Colon (tissue), 2 donors: Measurements from ENCODE around the gene BRMS1.
"Not testable (repeated sequence)": the region's sequence is repeated elsewhere in the genome, so short reads cannot be mapped to it uniquely, and the experiment has no call there.

Source experiments
- FAIRE-seq: peaks from 2 replicates; lab custom pipeline; 2012; peaks lifted over from hg19 to GRCh38; lab: Jason Lieb, UNC
- donor health status: control.
- donor health status: control.

BRMS1 gene

DNA sequence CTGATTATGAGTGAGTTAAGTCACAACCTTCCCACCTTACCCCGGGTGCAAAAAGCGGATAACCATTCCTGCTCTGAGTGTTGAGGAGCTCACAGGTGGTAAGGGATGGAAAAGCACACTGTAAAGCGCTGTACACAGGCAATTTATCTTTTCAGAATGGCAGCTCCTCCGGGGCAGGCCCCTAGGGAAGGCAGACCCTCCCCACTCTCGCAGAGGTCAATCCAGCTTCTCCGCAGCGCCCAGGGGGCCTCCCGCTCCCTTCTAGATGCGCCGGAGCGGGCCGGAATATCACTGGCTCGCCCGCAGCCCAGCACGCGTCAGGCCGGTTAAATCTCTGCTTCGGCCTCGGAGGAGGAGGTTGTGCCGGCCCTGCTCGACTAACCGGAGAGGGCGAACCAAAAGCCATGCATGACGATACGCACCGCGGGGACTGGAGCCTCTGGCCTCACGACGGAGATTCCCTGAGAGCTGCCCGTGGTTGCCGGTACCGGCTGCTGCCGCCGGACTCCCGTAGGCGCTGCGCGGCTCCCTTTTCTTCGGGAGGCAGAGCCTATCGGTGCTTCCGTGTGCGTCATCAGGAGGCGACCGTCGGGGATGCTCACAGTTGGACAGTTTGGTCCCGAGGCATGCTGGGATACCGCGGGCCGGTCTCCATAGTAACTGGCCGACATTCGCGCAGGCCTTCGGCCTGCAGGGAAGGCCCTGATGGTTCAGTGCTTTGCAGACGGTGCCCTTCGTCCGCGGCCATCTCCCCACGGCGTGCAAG is at the start of gene BRMS1:
Gene BRMS1 (minus strand): TSS at position 555 of the 766 bp plus-strand sequence. CDS start 2,870 bp downstream, outside the sequence.
- no peak for FAIRE-seq

- FAIRE-seq, result no peak
Observed at GRCh38 chr11:66393954-66394353, 49.0 kb upstream of the BRMS1 start.

- no peak for FAIRE-seq
Observed at GRCh38 chr11:66391322-66391721, 46.4 kb upstream of the BRMS1 start.

DNA sequence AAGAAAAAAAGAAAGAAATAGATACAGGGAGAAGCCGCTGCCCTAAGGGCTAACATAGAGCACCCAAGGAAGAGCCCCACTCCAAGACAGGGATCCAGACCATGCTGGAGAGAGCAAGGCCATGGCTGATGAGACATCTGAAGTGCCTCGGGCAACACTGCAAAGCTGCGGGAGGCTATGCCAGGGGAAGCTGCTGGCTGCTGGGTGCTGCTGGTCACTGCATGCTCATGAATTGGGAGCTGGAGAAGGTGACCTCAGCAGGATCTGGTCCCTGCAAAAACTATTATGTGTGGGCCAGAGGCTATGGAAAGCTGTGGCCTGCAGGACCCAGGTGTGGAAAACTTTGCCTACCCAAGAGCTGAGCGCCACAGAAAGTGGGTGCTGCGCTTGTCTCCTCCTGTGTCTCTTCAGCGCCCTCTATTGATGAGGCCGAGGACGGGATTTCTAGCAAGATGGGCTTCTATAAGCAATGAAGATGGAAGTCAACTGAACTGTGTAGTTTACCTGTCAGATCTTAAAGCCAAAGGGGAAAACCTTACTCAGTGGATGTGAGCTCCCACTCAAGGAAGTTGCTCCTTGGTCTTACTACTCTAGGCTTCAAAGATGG is 44.0 kb upstream of the BRMS1 start:
- FAIRE-seq, result no peak

DNA sequence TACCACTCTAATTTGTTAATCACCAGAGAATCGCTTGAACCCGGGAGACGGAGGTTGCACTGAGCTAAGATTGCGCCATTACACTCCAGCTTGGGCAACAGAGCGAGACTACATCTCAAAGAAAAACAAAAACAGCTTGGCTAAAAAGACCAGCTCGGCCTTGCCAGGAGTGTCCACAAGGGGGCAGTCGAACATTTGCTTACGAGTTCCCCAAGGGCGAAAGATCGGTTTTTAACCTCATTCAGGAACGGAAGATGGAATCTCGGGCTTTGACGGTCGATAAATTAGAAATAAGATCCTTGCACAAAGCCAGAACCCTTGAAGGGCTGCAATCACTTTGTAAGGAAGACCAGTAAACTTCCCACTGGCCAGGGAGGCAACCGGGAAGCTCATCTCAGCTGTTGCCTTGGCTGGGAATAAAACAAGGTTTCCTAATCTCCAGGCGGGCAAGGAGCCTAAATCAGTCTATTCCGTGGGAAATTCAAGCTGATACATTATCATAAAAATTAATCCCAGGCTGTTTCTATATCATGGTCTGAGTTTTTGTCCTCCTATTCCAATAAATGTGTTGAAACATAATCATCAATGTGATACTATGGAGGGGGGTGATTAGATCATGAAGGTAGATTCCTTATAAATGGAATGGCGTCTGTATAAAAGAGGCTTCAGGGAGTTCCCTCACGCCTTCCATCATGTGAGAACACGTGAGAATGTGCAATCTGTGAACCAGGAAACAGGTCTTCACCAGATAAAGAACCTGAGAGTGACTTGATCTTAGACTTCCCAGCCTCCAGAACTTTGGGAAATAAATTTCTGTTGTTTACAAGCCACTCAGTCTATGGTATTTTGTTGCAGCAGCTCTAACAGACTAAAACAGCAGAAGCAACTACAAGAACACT is 41.5 kb upstream of the BRMS1 start:
- no peak for FAIRE-seq

DNA sequence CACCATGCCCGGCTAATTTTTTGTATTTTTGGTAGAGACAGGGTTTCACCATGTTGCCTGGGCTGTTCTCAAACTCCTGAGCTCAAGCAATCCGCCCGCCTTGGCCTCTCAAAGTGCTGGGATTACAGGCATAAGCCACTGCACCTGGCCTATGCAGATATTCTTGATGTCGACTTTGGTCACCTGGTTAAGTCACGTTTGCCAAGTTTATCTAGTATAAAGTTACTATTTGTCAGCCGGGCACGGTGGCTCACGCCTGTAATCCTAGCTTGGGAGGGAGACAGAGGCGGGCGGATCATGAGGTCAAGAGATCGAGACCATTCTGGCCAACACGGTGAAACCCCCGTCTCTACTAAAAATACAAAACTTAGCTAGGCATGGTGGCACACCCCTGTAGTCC is 39.4 kb upstream of the BRMS1 start:
- FAIRE-seq, result not testable (repeated sequence)

DNA sequence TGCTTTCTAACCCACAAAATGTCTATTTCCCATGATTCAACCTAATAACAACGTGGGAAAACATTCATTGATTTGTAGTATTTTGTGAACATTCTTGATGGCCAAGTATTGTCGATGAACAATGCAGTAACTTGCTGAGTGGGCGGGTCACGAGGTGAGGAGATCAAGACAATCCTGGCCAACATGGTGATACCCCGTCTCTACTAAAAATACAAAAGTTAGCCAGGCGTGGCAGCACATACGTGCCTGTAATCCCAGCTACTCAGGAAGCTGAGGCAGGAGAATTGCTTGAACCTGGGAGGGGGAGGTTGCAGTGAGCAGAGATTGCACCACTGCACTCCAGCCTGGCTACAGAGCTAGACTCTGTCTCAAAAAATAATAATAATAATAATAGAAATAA is 35.4 kb upstream of the BRMS1 start:
- FAIRE-seq, result not testable (repeated sequence)

GRCh38 chr11:66373690-66374287 is 28.9 kb upstream of the BRMS1 start:
- not testable (repeated sequence) for FAIRE-seq

DNA sequence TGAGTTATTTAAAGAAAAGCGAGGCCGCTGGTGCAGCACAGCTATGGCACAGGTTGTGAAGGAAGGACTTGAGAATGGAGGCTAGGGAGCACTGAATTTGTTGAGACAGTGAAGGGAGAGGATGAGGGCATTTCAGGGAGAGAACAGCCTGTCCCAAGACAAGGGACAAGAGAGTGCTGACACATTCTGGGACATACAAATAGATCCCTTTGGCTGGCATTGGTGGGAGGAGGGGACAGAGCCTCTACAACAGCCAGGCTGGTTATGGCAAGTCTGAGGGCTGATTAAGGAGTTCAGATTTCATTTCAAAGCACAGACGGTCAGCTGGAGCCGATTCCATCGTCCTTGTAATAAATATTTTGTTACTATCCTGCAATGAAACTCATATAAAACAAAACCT is 28.4 kb upstream of the BRMS1 start:
- FAIRE-seq, result no peak

DNA sequence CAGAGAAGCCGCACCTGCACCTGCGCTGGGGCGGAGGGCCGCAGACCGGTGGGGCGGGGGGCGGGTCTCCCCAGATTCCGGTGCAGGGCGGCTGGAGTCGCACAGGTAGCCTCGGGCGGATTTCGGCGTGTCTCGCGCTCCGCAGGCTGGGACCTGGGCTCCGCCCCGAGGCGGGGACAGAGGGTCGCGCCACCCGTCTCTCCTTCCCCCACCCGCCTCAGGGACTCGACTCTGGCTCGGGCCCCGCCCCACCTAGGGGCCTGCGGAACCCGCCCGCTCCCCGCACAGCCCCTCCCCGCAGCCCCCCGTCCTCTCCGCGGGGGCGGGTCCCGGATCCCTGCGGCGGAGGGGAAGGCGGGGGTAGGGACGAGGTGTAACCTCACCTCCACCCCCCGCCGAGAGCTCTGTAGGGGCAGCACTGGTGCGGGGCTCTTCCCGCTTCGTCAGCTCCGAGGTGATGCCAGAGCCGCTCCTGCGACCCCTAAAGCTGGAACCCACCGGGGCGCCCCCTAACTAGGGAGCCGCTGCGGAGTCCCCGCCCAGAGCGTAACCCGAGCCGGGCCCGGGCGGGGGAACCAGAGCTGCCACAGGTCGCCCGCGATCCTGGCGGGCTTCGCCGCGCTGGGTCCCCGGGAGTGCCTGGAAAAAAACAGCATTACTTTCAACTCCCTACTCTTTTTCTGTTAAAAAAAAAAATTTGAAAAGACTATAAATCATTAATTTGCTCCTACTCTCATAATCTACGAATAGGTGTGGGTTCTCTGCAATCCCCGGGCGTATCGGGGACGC is 26.9 kb upstream of the BRMS1 start, which contains the start of gene SLC29A2:
Gene SLC29A2 (minus strand): TSS at position 134 of the 789 bp plus-strand sequence. CDS start 169 bp downstream, outside the sequence.
- FAIRE-seq, result no peak

GRCh38 chr11:66369073-66369894 is 24.4 kb upstream of the BRMS1 start:
- FAIRE-seq, result no peak

- FAIRE-seq, result no peak
Observed at GRCh38 chr11:66368484-66368883, 23.6 kb upstream of the BRMS1 start.

GRCh38 chr11:66367561-66368312 is 22.8 kb upstream of the BRMS1 start:
- no peak for FAIRE-seq

DNA sequence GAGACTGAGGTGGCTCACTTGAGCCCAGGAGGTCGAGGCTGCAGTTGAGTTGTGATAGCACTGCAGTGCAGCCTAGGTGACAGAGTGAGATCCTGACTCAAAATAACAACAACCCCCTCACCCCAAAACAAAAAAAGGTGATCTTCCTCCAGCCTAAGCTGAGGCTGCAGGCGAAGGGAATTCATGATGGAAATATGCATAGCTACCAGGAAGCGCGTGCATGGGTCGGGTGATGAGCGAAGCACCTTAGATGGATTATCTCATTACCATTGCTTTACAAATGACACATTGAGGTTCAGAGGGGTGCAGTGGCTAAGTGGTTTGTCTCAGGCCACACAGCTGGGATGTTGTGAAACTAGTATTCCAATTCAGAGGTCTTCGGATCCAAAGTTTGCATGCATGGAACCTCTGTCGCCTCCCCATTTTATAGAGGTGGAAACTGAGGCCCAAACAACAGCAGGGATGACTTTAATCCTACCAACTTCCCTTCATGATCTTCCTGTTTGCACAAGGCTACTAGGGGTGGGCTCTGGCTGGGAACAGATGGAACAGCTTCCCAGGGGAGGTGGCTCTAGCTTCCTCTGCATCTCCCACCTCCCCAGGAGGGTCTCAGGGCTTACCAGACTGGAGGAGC is 22.1 kb upstream of the BRMS1 start:
- FAIRE-seq, result no peak

DNA sequence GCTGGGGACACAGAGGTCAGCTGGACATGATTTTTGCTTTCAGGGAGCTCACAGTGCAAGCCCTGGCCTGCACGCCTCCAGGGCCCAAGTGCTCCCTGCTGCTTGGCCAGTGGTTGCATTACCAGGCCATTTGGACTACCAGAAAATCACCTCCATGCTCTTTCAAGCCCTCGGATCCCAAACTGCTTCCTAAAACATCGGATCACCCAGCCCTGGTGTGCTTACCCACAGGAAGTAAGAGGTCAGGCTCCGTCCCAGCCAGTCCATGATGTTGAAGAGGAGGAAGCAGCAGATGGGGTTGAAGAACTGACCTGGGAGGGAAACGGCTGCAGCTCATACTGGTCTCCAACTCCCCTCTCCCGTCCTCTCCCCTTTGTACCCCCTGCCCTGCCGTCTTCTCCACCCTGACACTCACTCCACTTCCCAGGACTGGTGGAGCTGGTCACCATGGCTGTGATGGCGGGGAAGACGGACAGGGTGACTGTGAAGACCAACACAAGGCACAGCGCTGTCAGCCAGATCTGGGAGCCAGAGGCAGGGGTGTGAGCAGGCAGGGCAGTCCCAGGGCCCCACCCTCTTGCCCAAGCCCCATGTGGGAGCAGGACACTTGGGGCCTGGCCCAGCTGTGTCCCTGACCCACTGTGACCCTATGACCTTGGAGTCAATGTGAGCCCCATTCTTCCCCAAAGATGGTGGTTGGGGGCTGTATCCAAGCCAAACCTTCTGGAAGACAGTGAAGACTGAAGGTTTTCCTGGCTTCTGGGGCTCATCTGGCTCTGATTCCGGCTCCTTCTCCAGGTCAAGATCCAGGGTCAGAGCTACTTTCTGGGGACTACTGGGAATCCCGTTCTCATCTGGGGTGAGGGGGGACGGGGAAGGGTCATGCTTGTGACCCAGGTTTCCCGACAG is 21.1 kb upstream of the BRMS1 start:
- no peak for FAIRE-seq

GRCh38 chr11:66365166-66365565 is 20.3 kb upstream of the BRMS1 start:
- FAIRE-seq, result no peak

GRCh38 chr11:66363805-66364535 is 19.1 kb upstream of the BRMS1 start:
- no peak for FAIRE-seq
